MM.1S (cell line): ENCODE data around the gene CLEC14A.

Source experiments
- CTCF ChIP-seq: fragments of 300-600 bp; sonication (generic); IDR thresholded peaks from 2 replicates; pipeline ENCODE4 v1.5.1; 2016; ENCODE audit warnings: antibody characterized with exemption, low read length, mixed read lengths
- EZH2 ChIP-seq: fragments of 300-600 bp; sonication (generic); optimal IDR thresholded peaks from 2 replicates; pipeline ENCODE3; 2017; ENCODE audit warnings: low read depth, mild to moderate bottlenecking, antibody characterized with exemption, low read length, mixed read lengths
- EZH2phosphoT487 ChIP-seq: fragments of 300-600 bp; sonication (generic); IDR thresholded peaks from 2 replicates; pipeline ENCODE4 v1.6.1; 2018; ENCODE audit warnings: antibody characterized with exemption, low read length

DNA sequence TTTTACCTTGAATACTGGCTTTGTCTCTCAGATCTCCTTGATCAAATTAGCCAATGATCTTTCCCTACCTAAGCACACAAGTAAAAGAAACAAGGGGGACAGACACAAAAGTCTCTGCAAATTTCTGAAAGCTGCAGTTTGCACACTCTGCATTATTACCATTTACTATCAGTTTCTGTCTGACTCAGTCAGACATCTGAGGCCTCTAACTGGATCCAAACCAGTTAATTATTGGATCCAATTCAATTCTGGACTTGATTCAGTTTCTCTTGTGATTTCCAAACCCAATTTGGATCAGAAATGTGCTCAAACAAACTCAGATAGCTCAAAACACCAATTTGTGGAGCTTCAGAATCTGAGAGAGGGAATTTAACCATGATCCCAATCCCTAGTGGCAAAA, 31.6 kb downstream of the CLEC14A start:
- TF ChIP-seq CTCF (no peak), EZH2phosphoT487 (no peak), EZH2 (no peak)
